Osteoblast (primary cell): Measurements from ENCODE around the gene RPL13A. TPM values are rescaled to one million over a fixed set of nuclear protein-coding genes. Genes with fewer than 3 reads are reported as not detected.

ENCODE experiments used
- DNase-seq: peaks from one replicate; pipeline ENCODE4 v3.0.0; 2011; ENCODE audit warnings: low spot score, mixed read lengths; ENCODE audit not compliant: insufficient read length; ENCODE audit errors: missing footprints
- H2AFZ ChIP-seq: 2 replicates; pipeline ENCODE4 v1.6.0; 2011; ENCODE audit warnings: mild to moderate bottlenecking, low read length
- H3K27ac ChIP-seq: 2 replicates; pipeline ENCODE4 v1.5.1; 2011; ENCODE audit warnings: mild to moderate bottlenecking, low read depth, low read length, moderate library complexity
- H3K27me3 ChIP-seq: 2 replicates; pipeline ENCODE4 v1.6.0; 2012; ENCODE audit warnings: mild to moderate bottlenecking, control low read depth, inconsistent platforms, low read length, moderate library complexity; ENCODE audit not compliant: insufficient read depth
- H3K36me3 ChIP-seq: 2 replicates; pipeline ENCODE4 v1.5.1; 2011; ENCODE audit warnings: mild to moderate bottlenecking, low read length, control low read depth, moderate library complexity; ENCODE audit not compliant: insufficient read depth
- H3K4me1 ChIP-seq: 2 replicates; pipeline ENCODE4 v1.5.1; 2011; ENCODE audit warnings: mild to moderate bottlenecking, low read length, control low read depth, moderate library complexity; ENCODE audit not compliant: insufficient read depth
- H3K4me2 ChIP-seq: 2 replicates; pipeline ENCODE4 v1.6.0; 2011; ENCODE audit warnings: mild to moderate bottlenecking, low read length; ENCODE audit not compliant: insufficient read depth
- H3K4me3 ChIP-seq: fragments of 200-600 bp; sonication (generic); 3 replicates; pipeline ENCODE4 v1.5.1; 2012; ENCODE audit warnings: mild to moderate bottlenecking, low read length, inconsistent platforms; ENCODE audit not compliant: insufficient read depth
- H3K79me2 ChIP-seq: 2 replicates; pipeline ENCODE4 v1.6.0; 2012; ENCODE audit warnings: mild to moderate bottlenecking, low read length, control low read depth, inconsistent platforms; ENCODE audit not compliant: insufficient read depth
- H3K9me3 ChIP-seq: 2 replicates; pipeline ENCODE4 v1.5.1; 2011; ENCODE audit warnings: low read depth, low read length, control low read depth
- H4K20me1 ChIP-seq: 2 replicates; pipeline ENCODE4 v1.6.0; 2012; ENCODE audit warnings: mild to moderate bottlenecking, low read length, control low read depth; ENCODE audit not compliant: insufficient read depth
- small RNA-seq: library from RNA; depleted of rRNA; stranded (forward); fragments of <200 nt; gene quantifications from one replicate; pipeline ENCODE3, GENCODE V24; 2012
- total RNA-seq: library from RNA; depleted of rRNA; stranded (reverse); fragments of >200 nt; gene quantifications from 2 replicates; pipeline ENCODE4 v1.2.3, GENCODE V29; 2012
- TF ChIP-seq, protein P1 (sequence below): IDR thresholded peaks from 2 replicates; pipeline ENCODE4 v1.5.1; 2011; ENCODE audit warnings: mild to moderate bottlenecking, low read depth, low read length, moderate library complexity; ENCODE audit errors: extremely low read depth

The RPL13A gene
- total RNA-seq, 1 donor: 2,185 TPM

DNA sequence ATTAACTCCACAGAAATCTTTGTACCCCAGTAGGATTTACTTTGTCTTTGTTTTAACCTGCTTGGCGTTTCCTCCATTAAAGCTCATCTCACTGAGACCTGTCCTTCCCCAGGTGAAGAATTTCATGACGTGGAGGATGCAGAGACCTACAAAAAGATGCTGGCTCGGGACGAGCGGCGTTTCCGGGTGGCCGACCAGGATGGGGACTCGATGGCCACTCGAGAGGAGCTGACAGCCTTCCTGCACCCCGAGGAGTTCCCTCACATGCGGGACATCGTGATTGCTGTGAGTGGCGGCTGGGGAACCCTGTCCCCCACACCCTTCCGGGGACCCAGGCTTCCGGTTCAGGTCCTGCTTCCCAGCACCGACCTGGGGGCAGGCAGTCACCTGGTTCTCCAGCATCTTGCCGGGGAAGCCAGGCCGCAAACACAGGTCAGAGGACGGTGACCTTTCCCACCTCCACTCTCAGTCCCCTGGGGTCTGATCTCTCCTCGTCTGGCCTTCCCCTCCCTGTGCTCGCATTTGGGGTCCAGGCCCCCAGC is 49.6 kb downstream of the RPL13A start:
- DNase-seq: no peak
- H3K79me2 ChIP-seq: peaks cover 30% of the 10 kb centered on the region
- TF ChIP-seq, protein P1, sequence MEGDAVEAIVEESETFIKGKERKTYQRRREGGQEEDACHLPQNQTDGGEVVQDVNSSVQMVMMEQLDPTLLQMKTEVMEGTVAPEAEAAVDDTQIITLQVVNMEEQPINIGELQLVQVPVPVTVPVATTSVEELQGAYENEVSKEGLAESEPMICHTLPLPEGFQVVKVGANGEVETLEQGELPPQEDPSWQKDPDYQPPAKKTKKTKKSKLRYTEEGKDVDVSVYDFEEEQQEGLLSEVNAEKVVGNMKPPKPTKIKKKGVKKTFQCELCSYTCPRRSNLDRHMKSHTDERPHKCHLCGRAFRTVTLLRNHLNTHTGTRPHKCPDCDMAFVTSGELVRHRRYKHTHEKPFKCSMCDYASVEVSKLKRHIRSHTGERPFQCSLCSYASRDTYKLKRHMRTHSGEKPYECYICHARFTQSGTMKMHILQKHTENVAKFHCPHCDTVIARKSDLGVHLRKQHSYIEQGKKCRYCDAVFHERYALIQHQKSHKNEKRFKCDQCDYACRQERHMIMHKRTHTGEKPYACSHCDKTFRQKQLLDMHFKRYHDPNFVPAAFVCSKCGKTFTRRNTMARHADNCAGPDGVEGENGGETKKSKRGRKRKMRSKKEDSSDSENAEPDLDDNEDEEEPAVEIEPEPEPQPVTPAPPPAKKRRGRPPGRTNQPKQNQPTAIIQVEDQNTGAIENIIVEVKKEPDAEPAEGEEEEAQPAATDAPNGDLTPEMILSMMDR: no peak
- H3K27ac ChIP-seq: no peak overlapping the region
- no peak overlapping the region for H3K4me3 ChIP-seq
- no peak overlapping the region for H2AFZ ChIP-seq
- H3K4me2 ChIP-seq: no peak overlapping the region
- H3K9me3 ChIP-seq: no peaks in the 10 kb centered on the region
- peaks cover 8% of the 10 kb centered on the region for H3K4me1 ChIP-seq
- no peaks in the 10 kb centered on the region for H3K27me3 ChIP-seq
- H4K20me1 ChIP-seq: peaks cover 28% of the 10 kb centered on the region
- H3K36me3 ChIP-seq: peaks cover 67% of the 10 kb centered on the region

DNA sequence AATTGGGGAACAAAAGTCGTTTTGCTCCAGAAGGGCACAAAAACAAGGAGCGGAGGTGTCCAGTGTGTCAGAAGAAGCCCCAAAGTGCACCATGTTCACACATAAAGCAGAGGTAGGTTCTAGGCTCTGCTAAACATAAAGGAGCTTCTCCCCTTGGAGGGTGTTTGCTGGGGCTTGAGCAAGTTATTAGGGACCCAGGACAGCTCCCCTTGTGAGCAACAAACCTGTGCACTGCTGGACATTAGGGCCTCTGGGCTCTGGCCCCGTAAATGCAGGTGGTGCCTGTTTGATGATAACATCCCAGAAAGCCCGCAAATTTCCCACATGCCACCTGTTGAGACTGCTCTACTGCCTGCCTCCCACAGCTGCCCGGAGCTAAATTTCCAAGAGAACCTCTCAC is 51.2 kb downstream of the RPL13A start:
- peaks cover 19% of the 10 kb centered on the region for H4K20me1 ChIP-seq

DNA sequence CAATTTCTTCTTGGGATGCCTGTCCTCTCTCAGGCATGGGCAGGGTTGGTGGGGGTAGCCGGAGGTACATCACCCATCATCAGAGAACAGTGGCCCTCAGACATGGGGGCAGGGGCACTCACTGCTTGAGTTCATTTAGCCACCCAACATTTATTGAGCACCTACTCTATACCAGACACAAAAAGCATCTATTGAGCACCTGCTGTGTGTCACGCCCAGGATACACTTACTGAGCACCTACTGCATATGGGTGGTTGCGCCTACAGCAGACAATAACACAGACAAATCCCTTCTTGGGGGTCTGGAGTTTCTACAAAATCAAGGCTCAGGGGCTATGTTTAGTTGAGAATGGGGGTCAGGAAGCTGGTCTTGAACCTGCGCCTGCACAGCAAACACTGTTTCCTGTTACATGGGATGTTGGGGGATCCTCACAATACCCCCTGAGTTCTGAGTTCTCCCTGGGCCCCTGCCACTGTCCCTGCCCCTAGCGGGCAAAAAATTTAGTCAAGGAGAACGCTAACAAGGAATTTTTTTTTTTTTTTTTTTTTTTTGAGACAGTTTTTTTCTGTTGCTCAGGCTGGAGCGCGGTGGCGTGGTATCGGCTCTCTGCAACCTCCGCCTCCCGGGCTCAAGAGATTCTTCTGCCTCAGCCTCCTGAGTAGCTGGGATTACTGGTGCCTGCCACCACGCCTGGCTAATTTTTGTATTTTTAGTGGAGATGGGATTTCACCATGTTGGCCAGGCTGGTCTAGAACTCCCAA is 52.0 kb downstream of the RPL13A start:
- Histone ChIP-seq H3K27me3 (no peaks in the 10 kb centered on the region), H3K9me3 (no peaks in the 10 kb centered on the region), H3K4me2 (no peak overlapping the region), H3K79me2 (peaks cover 13% of the 10 kb centered on the region), H3K4me1 (no peaks in the 10 kb centered on the region), H3K27ac (no peak overlapping the region), H4K20me1 (peaks cover 15% of the 10 kb centered on the region), H3K36me3 (peaks cover 72% of the 10 kb centered on the region), H3K4me3 (no peak overlapping the region), H2AFZ (no peak overlapping the region)
- DNase-seq: no peak
- TF ChIP-seq, protein P1: no peak

More for the DNA sequence above, 51.2 kb downstream of the RPL13A start:
- Histone ChIP-seq H3K27ac (no peak overlapping the region), H3K27me3 (no peaks in the 10 kb centered on the region), H3K36me3 (peaks cover 76% of the 10 kb centered on the region), H3K4me1 (no peaks in the 10 kb centered on the region), H3K79me2 (peaks cover 21% of the 10 kb centered on the region), H2AFZ (no peak overlapping the region), H3K9me3 (no peaks in the 10 kb centered on the region), H3K4me3 (no peak overlapping the region), H3K4me2 (no peak overlapping the region)
- DNase-seq: no peak
- TF ChIP-seq, protein P1: no peak

Small RNAs within 50 kb of the gene (small RNA-seq; reads per million reads assigned to genes)
- gene COX6CP7 (not detected), gene MIR150 (0.74 reads per million, percentile 8 among the genes with 10 or more reads in this experiment), gene SNORD32A (not detected), gene SNORD33 (not detected), gene SNORD34 (not detected), gene SNORD35A (not detected), gene SNORD35B (not detected)

Other genes starting within 250 kb of the RPL13A start
- gene SLC6A16, start 162.4 kb upstream of the RPL13A start, total RNA-seq: 0.72 and 1.2 TPM in 2 replicates
- 0.36 TPM in 1 of 2 replicates, not detected in the other for gene CD37, start 152.2 kb upstream of the RPL13A start, total RNA-seq
- gene TEAD2, start 125.2 kb upstream of the RPL13A start, total RNA-seq: 40.1 and 41.3 TPM in 2 replicates
- gene DKKL1, start 123.7 kb upstream of the RPL13A start, total RNA-seq: 0.36 TPM in 1 of 2 replicates, not detected in the other
- not detected in 2 replicates for gene KASH5, start 99.4 kb upstream of the RPL13A start, total RNA-seq
- not detected in 2 replicates for gene PTH2, start 64.2 kb upstream of the RPL13A start, total RNA-seq
- not detected in 2 replicates for gene GFY, start 62.2 kb upstream of the RPL13A start, total RNA-seq
- under 0.01 TPM in 2 replicates for gene SLC17A7, start 46.1 kb upstream of the RPL13A start, total RNA-seq
- 79.3 and 80.7 TPM in 2 replicates for gene PIH1D1, start 35.8 kb upstream of the RPL13A start, total RNA-seq
- 26.4 and 32.7 TPM in 2 replicates for gene ALDH16A1, start 34.4 kb upstream of the RPL13A start, total RNA-seq
- 4.3 and 6.5 TPM in 2 replicates for gene FLT3LG, start 13.4 kb upstream of the RPL13A start, total RNA-seq
- gene RPS11, start 8.8 kb downstream of the RPL13A start, total RNA-seq: 2,306 and 3,079 TPM in 2 replicates
- 67.5 and 75.6 TPM in 2 replicates for gene FCGRT, start 25.1 kb downstream of the RPL13A start, total RNA-seq
- gene RCN3, start 40.4 kb downstream of the RPL13A start, total RNA-seq: 346 and 377 TPM in 2 replicates
- gene NOSIP, start 92.9 kb downstream of the RPL13A start, total RNA-seq: 57.5 and 68.0 TPM in 2 replicates
- gene PRRG2, start 93.7 kb downstream of the RPL13A start, total RNA-seq: under 0.01 and 0.29 TPM in 2 replicates
- 2.2 and 2.9 TPM in 2 replicates for gene PRR12, start 103.6 kb downstream of the RPL13A start, total RNA-seq
- gene RRAS, start 152.5 kb downstream of the RPL13A start, total RNA-seq: 23.9 and 31.8 TPM in 2 replicates
- 12.1 and 14.8 TPM in 2 replicates for gene SCAF1, start 154.6 kb downstream of the RPL13A start, total RNA-seq
- gene IRF3, start 178.2 kb downstream of the RPL13A start, total RNA-seq: 48.5 and 54.2 TPM in 2 replicates
- gene BCL2L12, start 178.3 kb downstream of the RPL13A start, total RNA-seq: 4.4 and 5.1 TPM in 2 replicates
- 199 and 208 TPM in 2 replicates for gene PRMT1, start 189.7 kb downstream of the RPL13A start, total RNA-seq
- under 0.01 and 0.29 TPM in 2 replicates for gene ADM5, start 202.0 kb downstream of the RPL13A start, total RNA-seq
- gene CPT1C, start 203.5 kb downstream of the RPL13A start, total RNA-seq: 10.9 and 17.0 TPM in 2 replicates